ENCODE results near the gene GUCA1C. TPM values are rescaled to one million over a fixed set of nuclear protein-coding genes. Genes with fewer than 3 reads are reported as not detected.

The GUCA1C gene
- total and polyA plus RNA-seq, 9 donors = not detected

GRCh38 chr3:108914774-108915641, 38.7 kb downstream of the GUCA1C start:
- Histone ChIP-seq H3K27me3 (ENCODE audit: control insufficient read depth, insufficient read depth, low read length) (no peaks in the 10 kb centered on the region), H3K4me1 (ENCODE audit: control insufficient read depth, insufficient read depth, low read length) (no peaks in the 10 kb centered on the region), H3K4me3 (ENCODE audit: low read length) (no peak overlapping the region), H3K9me3 (replicated peaks; ENCODE audit: control insufficient read depth, low read depth, low read length) (no peaks in the 10 kb centered on the region), H3K27ac (ENCODE audit: low read length) (no peak overlapping the region), H3K36me3 (ENCODE audit: control insufficient read depth, insufficient read depth, low read length) (no peaks in the 10 kb centered on the region)
- 88% methylated on average over 1 of the region's 6 CpGs for WGBS (ENCODE audit: insufficient coverage)
- peak; percentile 42 for DNase-seq

- H3K9me3 ChIP-seq (replicated peaks; ENCODE audit: control insufficient read depth, low read depth, low read length) = no peaks in the 10 kb centered on the region
- WGBS (ENCODE audit: insufficient coverage) = 93% methylated on average over 5 of the region's 5 CpGs
- no peak overlapping the region for H3K4me3 ChIP-seq (ENCODE audit: low read length)
- no peaks in the 10 kb centered on the region for H3K27me3 ChIP-seq (ENCODE audit: control insufficient read depth, insufficient read depth, low read length)
- H3K4me1 ChIP-seq (ENCODE audit: control insufficient read depth, insufficient read depth, low read length) = no peaks in the 10 kb centered on the region
- H3K27ac ChIP-seq (ENCODE audit: low read length) = no peak overlapping the region
- no peaks in the 10 kb centered on the region for H3K36me3 ChIP-seq (ENCODE audit: control insufficient read depth, insufficient read depth, low read length)
- no peak for DNase-seq
Measured at GRCh38 chr3:108909799-108910198, 43.9 kb downstream of the GUCA1C start.

GRCh38 chr3:108907194-108907593, 46.5 kb downstream of the GUCA1C start:
- H3K4me1 ChIP-seq (ENCODE audit: control insufficient read depth, insufficient read depth, low read length) = no peaks in the 10 kb centered on the region
- no peaks in the 10 kb centered on the region for H3K36me3 ChIP-seq (ENCODE audit: control insufficient read depth, insufficient read depth, low read length)
- no peaks in the 10 kb centered on the region for H3K9me3 ChIP-seq (replicated peaks; ENCODE audit: control insufficient read depth, low read depth, low read length)
- H3K4me3 ChIP-seq (ENCODE audit: low read length) = no peak overlapping the region
- no peak overlapping the region for H3K27ac ChIP-seq (ENCODE audit: low read length)
- no peaks in the 10 kb centered on the region for H3K27me3 ChIP-seq (ENCODE audit: control insufficient read depth, insufficient read depth, low read length)
- WGBS (ENCODE audit: insufficient coverage) = no CpG with 5 or more reads among the region's 1 CpG
- no peak for DNase-seq

GRCh38 chr3:108899530-108899929, 54.1 kb downstream of the GUCA1C start:
- H3K4me3 ChIP-seq (ENCODE audit: low read length) = no peak overlapping the region
- no peak for DNase-seq

GRCh38 chr3:108897883-108898282, 55.8 kb downstream of the GUCA1C start:
- Histone ChIP-seq H3K9me3 (replicated peaks; ENCODE audit: control insufficient read depth, low read depth, low read length) (no peaks in the 10 kb centered on the region), H3K27ac (ENCODE audit: low read length) (no peak overlapping the region), H3K36me3 (ENCODE audit: control insufficient read depth, insufficient read depth, low read length) (no peaks in the 10 kb centered on the region), H3K4me1 (ENCODE audit: control insufficient read depth, insufficient read depth, low read length) (no peaks in the 10 kb centered on the region), H3K4me3 (ENCODE audit: low read length) (no peak overlapping the region), H3K27me3 (ENCODE audit: control insufficient read depth, insufficient read depth, low read length) (no peaks in the 10 kb centered on the region)
- DNase-seq = no peak
- WGBS (ENCODE audit: insufficient coverage) = no CpG with 5 or more reads among the region's 3 CpGs

More at GRCh38 chr3:108899530-108899929, 54.1 kb downstream of the GUCA1C start:
- WGBS (ENCODE audit: insufficient coverage) = 68% methylated on average over 3 of the region's 3 CpGs
- no peaks in the 10 kb centered on the region for H3K36me3 ChIP-seq (ENCODE audit: control insufficient read depth, insufficient read depth, low read length)
- H3K9me3 ChIP-seq (replicated peaks; ENCODE audit: control insufficient read depth, low read depth, low read length) = no peaks in the 10 kb centered on the region
- H3K27me3 ChIP-seq (ENCODE audit: control insufficient read depth, insufficient read depth, low read length) = no peaks in the 10 kb centered on the region
- no peak overlapping the region for H3K27ac ChIP-seq (ENCODE audit: low read length)
- no peaks in the 10 kb centered on the region for H3K4me1 ChIP-seq (ENCODE audit: control insufficient read depth, insufficient read depth, low read length)

GRCh38 chr3:108894981-108895380, 58.7 kb downstream of the GUCA1C start:
- Histone ChIP-seq H3K36me3 (ENCODE audit: control insufficient read depth, insufficient read depth, low read length) (no peaks in the 10 kb centered on the region), H3K27me3 (ENCODE audit: control insufficient read depth, insufficient read depth, low read length) (no peaks in the 10 kb centered on the region), H3K27ac (ENCODE audit: low read length) (no peak overlapping the region), H3K9me3 (replicated peaks; ENCODE audit: control insufficient read depth, low read depth, low read length) (no peaks in the 10 kb centered on the region), H3K4me1 (ENCODE audit: control insufficient read depth, insufficient read depth, low read length) (no peaks in the 10 kb centered on the region), H3K4me3 (ENCODE audit: low read length) (no peak overlapping the region)
- WGBS (ENCODE audit: insufficient coverage) = no CpG with 5 or more reads among the region's 5 CpGs
- no peak for DNase-seq

GRCh38 chr3:108891833-108892232, 61.8 kb downstream of the GUCA1C start:
- Histone ChIP-seq H3K4me3 (ENCODE audit: low read length) (no peak overlapping the region), H3K27me3 (ENCODE audit: control insufficient read depth, insufficient read depth, low read length) (no peaks in the 10 kb centered on the region), H3K4me1 (ENCODE audit: control insufficient read depth, insufficient read depth, low read length) (no peaks in the 10 kb centered on the region), H3K36me3 (ENCODE audit: control insufficient read depth, insufficient read depth, low read length) (no peaks in the 10 kb centered on the region), H3K9me3 (replicated peaks; ENCODE audit: control insufficient read depth, low read depth, low read length) (no peaks in the 10 kb centered on the region), H3K27ac (ENCODE audit: low read length) (no peak overlapping the region)
- 83% methylated on average over 3 of the region's 3 CpGs for WGBS (ENCODE audit: insufficient coverage)
- no peak for DNase-seq

GRCh38 chr3:108887777-108888176, 65.9 kb downstream of the GUCA1C start:
- Histone ChIP-seq H3K36me3 (ENCODE audit: control insufficient read depth, insufficient read depth, low read length) (no peaks in the 10 kb centered on the region), H3K4me3 (ENCODE audit: low read length) (no peak overlapping the region), H3K27ac (ENCODE audit: low read length) (no peak overlapping the region), H3K9me3 (replicated peaks; ENCODE audit: control insufficient read depth, low read depth, low read length) (no peaks in the 10 kb centered on the region), H3K27me3 (ENCODE audit: control insufficient read depth, insufficient read depth, low read length) (no peaks in the 10 kb centered on the region), H3K4me1 (ENCODE audit: control insufficient read depth, insufficient read depth, low read length) (no peaks in the 10 kb centered on the region)
- no CpG with 5 or more reads among the region's 2 CpGs for WGBS (ENCODE audit: insufficient coverage)
- DNase-seq = no peak

GRCh38 chr3:108887121-108887520, 66.6 kb downstream of the GUCA1C start:
- H3K4me3 ChIP-seq (ENCODE audit: low read length) = no peak overlapping the region
- no peaks in the 10 kb centered on the region for H3K27me3 ChIP-seq (ENCODE audit: control insufficient read depth, insufficient read depth, low read length)
- no peak for DNase-seq
- H3K36me3 ChIP-seq (ENCODE audit: control insufficient read depth, insufficient read depth, low read length) = no peaks in the 10 kb centered on the region
- H3K27ac ChIP-seq (ENCODE audit: low read length) = no peak overlapping the region
- no peaks in the 10 kb centered on the region for H3K9me3 ChIP-seq (replicated peaks; ENCODE audit: control insufficient read depth, low read depth, low read length)
- 55% methylated on average over 2 of the region's 4 CpGs for WGBS (ENCODE audit: insufficient coverage)
- no peaks in the 10 kb centered on the region for H3K4me1 ChIP-seq (ENCODE audit: control insufficient read depth, insufficient read depth, low read length)

GRCh38 chr3:108883373-108883772, 70.3 kb downstream of the GUCA1C start:
- no peak for DNase-seq
- Histone ChIP-seq H3K27ac (ENCODE audit: low read length) (no peak overlapping the region), H3K4me1 (ENCODE audit: control insufficient read depth, insufficient read depth, low read length) (no peaks in the 10 kb centered on the region), H3K4me3 (ENCODE audit: low read length) (no peak overlapping the region), H3K27me3 (ENCODE audit: control insufficient read depth, insufficient read depth, low read length) (no peaks in the 10 kb centered on the region), H3K36me3 (ENCODE audit: control insufficient read depth, insufficient read depth, low read length) (no peaks in the 10 kb centered on the region), H3K9me3 (replicated peaks; ENCODE audit: control insufficient read depth, low read depth, low read length) (no peaks in the 10 kb centered on the region)
- WGBS (ENCODE audit: insufficient coverage) = 60% methylated on average over 1 of the region's 1 CpG

Data from muscle of leg (tissue), 11 donors.